Peyer's patch (tissue), 4 donors: ENCODE measurements around the gene LSM3. TPM values are rescaled to one million over a fixed set of nuclear protein-coding genes. Genes with fewer than 3 reads are reported as not detected.

Experiments
- DNase-seq, 3 donors: peaks; one replicate each; pipeline ENCODE4 v3.0.0-alpha.2; 2017 to 2019
- H3K27ac ChIP-seq, 4 donors: fragments of 200-600 bp; sonication (generic); one replicate each; pipeline ENCODE4 v1.5.1; 2016 to 2019
- H3K27me3 ChIP-seq, 2 donors: fragments of 200-600 bp; sonication (generic); one replicate each; pipeline ENCODE4 v1.5.1; 2019
- H3K36me3 ChIP-seq, 3 donors: fragments of 200-600 bp; sonication (generic); one replicate each; pipeline ENCODE4 v1.5.1; 2016 to 2019
- H3K4me1 ChIP-seq, 4 donors: fragments of 200-600 bp; sonication (generic); one replicate each; pipeline ENCODE4 v1.5.1; 2016 to 2019
- H3K4me3 ChIP-seq, 4 donors: fragments of 200-600 bp; sonication (generic); 1 replicate in 3 of 4; 2 replicates in 1 of 4; pipeline ENCODE4 v1.5.1; 2016 to 2019; ENCODE audit warnings: mild to moderate bottlenecking in 1 of 4
- H3K9me3 ChIP-seq, 4 donors: fragments of 200-600 bp; sonication (generic); one replicate each; pipeline ENCODE4 v1.5.1; 2016 to 2019; ENCODE audit warnings: mild to moderate bottlenecking in 1 of 4
- CTCF ChIP-seq, 6 experiments: fragments of 450-650 bp in 4 of 6; fragments of 200-600 bp in 2 of 6; sonication (generic) in 1 of 6; IDR thresholded peaks; one replicate each; pipeline ENCODE4 v1.5.1; 2017 to 2019; ENCODE audit warnings: antibody characterized with exemption in 6 of 6, mild to moderate bottlenecking in 3 of 6, moderate library complexity in 1 of 6
- POLR2A ChIP-seq, 2 donors: fragments of 450-650 bp; IDR thresholded peaks; one replicate each; pipeline ENCODE4 v1.5.1; 2017; ENCODE audit warnings: antibody characterized with exemption in 2 of 2, mild to moderate bottlenecking in 2 of 2, moderate library complexity in 2 of 2
- total RNA-seq, 4 donors: library from RNA; depleted of rRNA; stranded (reverse); fragments of >200 nt; gene quantifications; one replicate each; pipeline ENCODE4 v1.1.0, GENCODE V29; 2016

LSM3 gene
- total RNA-seq, 4 donors from 2014 or later: 4.6 to 10.7 (median 7.0) TPM

GRCh38 chr3:14245248-14245639, 66.6 kb downstream of the LSM3 start:
- DNase-seq: no peak
- Histone ChIP-seq H3K27me3 (no peaks in the 10 kb centered on the region), H3K4me1 (no peaks in the 10 kb centered on the region), H3K36me3 (no peaks in the 10 kb centered on the region), H3K27ac (no peak overlapping the region), H3K4me3 (no peak overlapping the region), H3K9me3 (no peaks in the 10 kb centered on the region)
- TF ChIP-seq POLR2A (IDR thresholded peaks at IDR 0.05) (no peak), CTCF (IDR thresholded peaks at IDR 0.05) (no peak)

- H3K27me3 ChIP-seq: no peaks in the 10 kb centered on the region
- no peak overlapping the region for H3K4me3 ChIP-seq
- no peaks in the 10 kb centered on the region for H3K9me3 ChIP-seq
- TF ChIP-seq POLR2A (IDR thresholded peaks at IDR 0.05) (no peak), CTCF (IDR thresholded peaks at IDR 0.05) (no peak)
- H3K4me1 ChIP-seq: no peaks in the 10 kb centered on the region
- no peak for DNase-seq
- H3K36me3 ChIP-seq: no peaks in the 10 kb centered on the region
- no peak overlapping the region for H3K27ac ChIP-seq
Observed at GRCh38 chr3:14245822-14246221, 67.2 kb downstream of the LSM3 start.

GRCh38 chr3:14246414-14246813, 67.8 kb downstream of the LSM3 start:
- TF ChIP-seq CTCF (IDR thresholded peaks at IDR 0.05) (no peak), POLR2A (IDR thresholded peaks at IDR 0.05) (no peak)
- H3K4me1 ChIP-seq: no peaks in the 10 kb centered on the region
- no peak overlapping the region for H3K27ac ChIP-seq
- no peaks in the 10 kb centered on the region for H3K9me3 ChIP-seq
- no peaks in the 10 kb centered on the region for H3K27me3 ChIP-seq
- no peaks in the 10 kb centered on the region for H3K36me3 ChIP-seq
- no peak overlapping the region for H3K4me3 ChIP-seq
- no peak for DNase-seq

GRCh38 chr3:14248477-14248848, 69.8 kb downstream of the LSM3 start:
- Histone ChIP-seq H3K4me1 (no peaks in the 10 kb centered on the region), H3K27me3 (no peaks in the 10 kb centered on the region), H3K36me3 (no peaks in the 10 kb centered on the region), H3K9me3 (no peaks in the 10 kb centered on the region), H3K4me3 (no peak overlapping the region), H3K27ac (peak overlapping the region in 2 of 4 donors; percentile 57 to 63)
- TF ChIP-seq POLR2A (IDR thresholded peaks at IDR 0.05) (no peak), CTCF (IDR thresholded peaks at IDR 0.05) (no peak)
- peak in 1 of 3 donors; percentile 8 for DNase-seq

GRCh38 chr3:14248849-14249523, 70.4 kb downstream of the LSM3 start:
- Histone ChIP-seq H3K27ac (peak overlapping the region in 2 of 4 donors; percentile 57 to 63), H3K27me3 (no peaks in the 10 kb centered on the region), H3K9me3 (no peaks in the 10 kb centered on the region), H3K4me1 (no peaks in the 10 kb centered on the region), H3K36me3 (no peaks in the 10 kb centered on the region), H3K4me3 (no peak overlapping the region)
- DNase-seq: peak in 1 of 3 donors; percentile 49
- TF ChIP-seq CTCF (IDR thresholded peaks at IDR 0.05): no peak
- no peak for TF ChIP-seq POLR2A (IDR thresholded peaks at IDR 0.05)

Other genes starting within 250 kb of the LSM3 start
- 10 to 100 TPM; 10.7 to 15.7 (median 11.6) TPM for gene CHCHD4, start 53.9 kb upstream of the LSM3 start, total RNA-seq
- gene TMEM43, start 53.8 kb upstream of the LSM3 start, total RNA-seq: 10 to 100 TPM; 26.6 to 56.5 (median 40.3) TPM
- 10 to 100 TPM; 46.1 to 88.3 (median 78.6) TPM for gene XPC, start 216 bp upstream of the LSM3 start, total RNA-seq
- gene SLC6A6, start 223.8 kb downstream of the LSM3 start, total RNA-seq: 100 to 1,000 TPM in 3 of 4 donors, 10 to 100 TPM in 1; 61.1 to 190 (median 150) TPM